Measurements from ENCODE around the gene AP1G1. TPM values are rescaled to one million over a fixed set of nuclear protein-coding genes. Genes with fewer than 3 reads are reported as not detected.
"Not testable (repeated sequence)": the region's sequence is repeated elsewhere in the genome, so short reads cannot be mapped to it uniquely, and the experiment has no call there.

AP1G1 gene
- total RNA-seq, 1 donor from 2014 or later = 104 TPM

GRCh38 chr16:71834291-71834690, 25.7 kb upstream of the AP1G1 start:
- DNase-seq (ENCODE audit: low spot score) = no peak
- Mint-ChIP-seq H3K4me3 (ENCODE audit: unreplicated experiment) (no peak overlapping the region), H3K36me3 (ENCODE audit: low read depth, unreplicated experiment) (no peaks in the 10 kb centered on the region), H3K4me1 (ENCODE audit: unreplicated experiment) (no peaks in the 10 kb centered on the region), H3K27ac (ENCODE audit: unreplicated experiment) (no peak overlapping the region), H3K27me3 (ENCODE audit: unreplicated experiment) (peaks cover 4% of the 10 kb centered on the region), H3K9me3 (ENCODE audit: unreplicated experiment) (no peaks in the 10 kb centered on the region)
- no peak for TF ChIP-seq CTCF (IDR thresholded peaks at IDR 0.05; ENCODE audit: unreplicated experiment)

GRCh38 chr16:71832112-71832511, 23.5 kb upstream of the AP1G1 start:
- H3K27me3 Mint-ChIP-seq (ENCODE audit: unreplicated experiment); H3K4me3 Mint-ChIP-seq (ENCODE audit: unreplicated experiment); H3K27ac Mint-ChIP-seq (ENCODE audit: unreplicated experiment); DNase-seq (ENCODE audit: low spot score); H3K4me1 Mint-ChIP-seq (ENCODE audit: unreplicated experiment); H3K9me3 Mint-ChIP-seq (ENCODE audit: unreplicated experiment); H3K36me3 Mint-ChIP-seq (ENCODE audit: low read depth, unreplicated experiment): not testable (repeated sequence)

GRCh38 chr16:71831698-71832097, 23.1 kb upstream of the AP1G1 start:
- not testable (repeated sequence) for DNase-seq (ENCODE audit: low spot score)

GRCh38 chr16:71830359-71830758, 21.7 kb upstream of the AP1G1 start:
- H3K36me3 Mint-ChIP-seq (ENCODE audit: low read depth, unreplicated experiment) = no peaks in the 10 kb centered on the region
- TF ChIP-seq CTCF (IDR thresholded peaks at IDR 0.05; ENCODE audit: unreplicated experiment) = no peak
- H3K4me3 Mint-ChIP-seq (ENCODE audit: unreplicated experiment) = no peak overlapping the region
- H3K4me1 Mint-ChIP-seq (ENCODE audit: unreplicated experiment) = no peaks in the 10 kb centered on the region
- no peak for DNase-seq (ENCODE audit: low spot score)
- no peaks in the 10 kb centered on the region for H3K9me3 Mint-ChIP-seq (ENCODE audit: unreplicated experiment)
- no peak overlapping the region for H3K27ac Mint-ChIP-seq (ENCODE audit: unreplicated experiment)
- H3K27me3 Mint-ChIP-seq (ENCODE audit: unreplicated experiment) = no peaks in the 10 kb centered on the region

More at GRCh38 chr16:71831698-71832097, 23.1 kb upstream of the AP1G1 start:
- H3K27ac Mint-ChIP-seq (ENCODE audit: unreplicated experiment); H3K4me1 Mint-ChIP-seq (ENCODE audit: unreplicated experiment); H3K9me3 Mint-ChIP-seq (ENCODE audit: unreplicated experiment); H3K36me3 Mint-ChIP-seq (ENCODE audit: low read depth, unreplicated experiment); H3K27me3 Mint-ChIP-seq (ENCODE audit: unreplicated experiment); H3K4me3 Mint-ChIP-seq (ENCODE audit: unreplicated experiment): not testable (repeated sequence)

GRCh38 chr16:71826533-71827017, 17.9 kb upstream of the AP1G1 start:
- DNase-seq (ENCODE audit: low spot score) = no peak
- TF ChIP-seq CTCF (IDR thresholded peaks at IDR 0.05; ENCODE audit: unreplicated experiment) = no peak
- no peak overlapping the region for H3K4me3 Mint-ChIP-seq (ENCODE audit: unreplicated experiment)
- H3K9me3 Mint-ChIP-seq (ENCODE audit: unreplicated experiment) = no peaks in the 10 kb centered on the region
- H3K36me3 Mint-ChIP-seq (ENCODE audit: low read depth, unreplicated experiment) = no peaks in the 10 kb centered on the region
- H3K27ac Mint-ChIP-seq (ENCODE audit: unreplicated experiment) = no peak overlapping the region
- H3K4me1 Mint-ChIP-seq (ENCODE audit: unreplicated experiment) = no peaks in the 10 kb centered on the region
- no peaks in the 10 kb centered on the region for H3K27me3 Mint-ChIP-seq (ENCODE audit: unreplicated experiment)

GRCh38 chr16:71817155-71817500, 8.5 kb upstream of the AP1G1 start:
- H3K36me3 Mint-ChIP-seq (ENCODE audit: low read depth, unreplicated experiment); H3K9me3 Mint-ChIP-seq (ENCODE audit: unreplicated experiment); H3K27ac Mint-ChIP-seq (ENCODE audit: unreplicated experiment); H3K4me1 Mint-ChIP-seq (ENCODE audit: unreplicated experiment); DNase-seq (ENCODE audit: low spot score); H3K4me3 Mint-ChIP-seq (ENCODE audit: unreplicated experiment); H3K27me3 Mint-ChIP-seq (ENCODE audit: unreplicated experiment): not testable (repeated sequence)
